ENCODE measurements around the gene SEMA6A. TPM values are rescaled to one million over a fixed set of nuclear protein-coding genes. Genes with fewer than 3 reads are reported as not detected.

The SEMA6A gene
- total RNA-seq, 1 experiment from 2014 or later = 18.3 TPM

DNA sequence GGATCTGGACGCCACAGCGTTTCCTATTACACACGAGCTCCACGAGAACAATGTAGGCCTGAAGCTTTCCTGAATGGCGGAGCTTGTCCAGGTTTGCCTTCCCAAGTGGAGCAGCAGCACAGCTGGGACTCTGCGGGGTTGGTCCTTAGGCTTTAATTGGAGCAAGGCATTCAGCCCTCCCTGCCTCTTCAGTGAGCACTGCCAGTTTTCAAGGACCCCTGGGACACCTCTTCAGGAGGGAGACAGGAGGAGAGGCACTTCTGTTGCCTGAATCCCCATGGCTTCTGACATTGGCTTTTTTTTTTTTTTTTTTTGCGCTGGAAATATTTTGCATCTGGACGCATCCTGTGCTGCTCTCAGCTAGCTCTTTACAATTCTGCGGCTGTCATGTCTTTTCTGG is 179.4 kb downstream of the SEMA6A start:
- ChIA-PET CTCF (no interaction called here), POLR2A (no interaction called here)
- Mint-ChIP-seq H3K27ac (ENCODE audit: unreplicated experiment) (no peak overlapping the region), H3K27me3 (ENCODE audit: insufficient read depth, unreplicated experiment) (no peaks in the 10 kb centered on the region), H3K4me3 (ENCODE audit: unreplicated experiment) (no peak overlapping the region), H3K9me3 (ENCODE audit: unreplicated experiment) (no peaks in the 10 kb centered on the region), H3K36me3 (ENCODE audit: insufficient read depth, unreplicated experiment) (no peaks in the 10 kb centered on the region), H3K4me1 (ENCODE audit: low read depth, unreplicated experiment) (no peaks in the 10 kb centered on the region)
- Histone ChIP-seq H3K4me1 (no peaks in the 10 kb centered on the region), H3K36me3 (ENCODE audit: control insufficient read depth, insufficient read depth, low read length) (no peaks in the 10 kb centered on the region), H3K9me3 (no peaks in the 10 kb centered on the region), H3K27me3 (replicated peaks; ENCODE audit: control insufficient read depth, insufficient read depth, low read length) (no peaks in the 10 kb centered on the region), H3K4me3 (ENCODE audit: low read depth, low read length) (no peak overlapping the region)
- TF ChIP-seq, protein P1, sequence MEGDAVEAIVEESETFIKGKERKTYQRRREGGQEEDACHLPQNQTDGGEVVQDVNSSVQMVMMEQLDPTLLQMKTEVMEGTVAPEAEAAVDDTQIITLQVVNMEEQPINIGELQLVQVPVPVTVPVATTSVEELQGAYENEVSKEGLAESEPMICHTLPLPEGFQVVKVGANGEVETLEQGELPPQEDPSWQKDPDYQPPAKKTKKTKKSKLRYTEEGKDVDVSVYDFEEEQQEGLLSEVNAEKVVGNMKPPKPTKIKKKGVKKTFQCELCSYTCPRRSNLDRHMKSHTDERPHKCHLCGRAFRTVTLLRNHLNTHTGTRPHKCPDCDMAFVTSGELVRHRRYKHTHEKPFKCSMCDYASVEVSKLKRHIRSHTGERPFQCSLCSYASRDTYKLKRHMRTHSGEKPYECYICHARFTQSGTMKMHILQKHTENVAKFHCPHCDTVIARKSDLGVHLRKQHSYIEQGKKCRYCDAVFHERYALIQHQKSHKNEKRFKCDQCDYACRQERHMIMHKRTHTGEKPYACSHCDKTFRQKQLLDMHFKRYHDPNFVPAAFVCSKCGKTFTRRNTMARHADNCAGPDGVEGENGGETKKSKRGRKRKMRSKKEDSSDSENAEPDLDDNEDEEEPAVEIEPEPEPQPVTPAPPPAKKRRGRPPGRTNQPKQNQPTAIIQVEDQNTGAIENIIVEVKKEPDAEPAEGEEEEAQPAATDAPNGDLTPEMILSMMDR (IDR thresholded peaks at IDR 0.05; ENCODE audit: insufficient read depth in 1 of 2, low read depth in 1 of 2, low read length in 1 of 2, severe bottlenecking in 1 of 2, unreplicated experiment in 1 of 2) = no peak
- intact Hi-C loops (cut with micrococcal nuclease; ENCODE audit: unreplicated experiment) = no loop called here
- no peak for DNase-seq
- BruUV-seq (replicated peaks) = no TSS peak

DNA sequence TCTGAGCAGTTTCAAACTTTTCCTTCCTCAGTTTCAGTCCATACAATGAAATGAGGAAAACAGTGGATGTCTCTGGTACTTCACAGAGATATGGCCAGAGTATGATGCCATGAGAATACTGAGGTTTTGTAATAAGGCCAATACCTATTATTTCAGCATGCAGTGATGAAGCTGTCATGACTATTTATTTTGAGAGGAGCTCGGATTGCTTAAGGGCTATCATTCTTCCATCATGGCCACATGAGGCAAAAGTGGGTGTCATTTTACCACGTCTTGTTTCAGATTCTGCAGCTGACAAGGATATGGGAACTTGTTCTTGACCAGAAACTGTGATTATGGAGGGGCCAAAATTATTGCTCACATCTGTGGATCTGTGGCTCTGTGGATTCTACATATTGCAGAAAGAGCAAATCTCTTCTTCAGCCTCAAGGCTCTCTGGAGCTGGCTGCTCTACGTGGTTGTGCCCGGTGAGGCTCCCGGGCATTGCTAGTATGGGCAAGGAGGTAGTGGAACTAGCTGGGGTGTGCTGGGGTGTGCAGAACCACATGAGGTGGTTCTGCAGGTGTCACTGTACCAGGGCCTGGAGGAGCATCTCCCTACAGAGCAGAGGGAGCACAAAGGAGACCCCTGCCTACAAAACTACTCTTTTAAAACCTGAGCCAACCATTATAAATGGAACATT is 180.3 kb downstream of the SEMA6A start:
- TF ChIP-seq, protein P1 (IDR thresholded peaks at IDR 0.05; ENCODE audit: insufficient read depth in 1 of 2, low read depth in 1 of 2, low read length in 1 of 2, severe bottlenecking in 1 of 2, unreplicated experiment in 1 of 2) = no peak
- H3K36me3 ChIP-seq (ENCODE audit: control insufficient read depth, insufficient read depth, low read length) = no peaks in the 10 kb centered on the region
- H3K9me3 Mint-ChIP-seq (ENCODE audit: unreplicated experiment) = no peaks in the 10 kb centered on the region
- POLR2A ChIA-PET = no interaction called here
- H3K4me3 Mint-ChIP-seq (ENCODE audit: unreplicated experiment) = no peak overlapping the region
- H3K27me3 ChIP-seq (replicated peaks; ENCODE audit: control insufficient read depth, insufficient read depth, low read length) = no peaks in the 10 kb centered on the region
- no peaks in the 10 kb centered on the region for H3K36me3 Mint-ChIP-seq (ENCODE audit: insufficient read depth, unreplicated experiment)
- no peak overlapping the region for H3K4me3 ChIP-seq (ENCODE audit: low read depth, low read length)
- H3K27ac Mint-ChIP-seq (ENCODE audit: unreplicated experiment) = no peak overlapping the region
- H3K27me3 Mint-ChIP-seq (ENCODE audit: insufficient read depth, unreplicated experiment) = no peaks in the 10 kb centered on the region
- no TSS peak for BruUV-seq (replicated peaks)
- no peak for DNase-seq
- H3K4me1 Mint-ChIP-seq (ENCODE audit: low read depth, unreplicated experiment) = no peaks in the 10 kb centered on the region
- CTCF ChIA-PET = no interaction called here
- intact Hi-C loops (cut with micrococcal nuclease; ENCODE audit: unreplicated experiment) = no loop called here
- no peaks in the 10 kb centered on the region for H3K4me1 ChIP-seq
- no peaks in the 10 kb centered on the region for H3K9me3 ChIP-seq
